Fibroblast of mammary gland (primary cell): ENCODE data around the gene SCAANT1.
A peak's percentile ranks its signal among the peaks of the same experiment; 100 is the strongest.

Experiments
- DNase-seq: peaks from one replicate; pipeline ENCODE4 v3.0.0-alpha.2; 2010; ENCODE audit warnings: low read depth
- H3K4me3 ChIP-seq: 2 replicates; pipeline ENCODE4 v1.5.1; 2011; ENCODE audit warnings: low read depth, mild to moderate bottlenecking, low read length, moderate library complexity; ENCODE audit not compliant: control insufficient read depth
- CTCF ChIP-seq: conservative IDR thresholded peaks from 2 replicates; pipeline ENCODE4 v1.5.1; 2011; ENCODE audit warnings: low read depth, low read length, inconsistent platforms; ENCODE audit not compliant: control insufficient read depth, insufficient read depth

The SCAANT1 gene

DNA sequence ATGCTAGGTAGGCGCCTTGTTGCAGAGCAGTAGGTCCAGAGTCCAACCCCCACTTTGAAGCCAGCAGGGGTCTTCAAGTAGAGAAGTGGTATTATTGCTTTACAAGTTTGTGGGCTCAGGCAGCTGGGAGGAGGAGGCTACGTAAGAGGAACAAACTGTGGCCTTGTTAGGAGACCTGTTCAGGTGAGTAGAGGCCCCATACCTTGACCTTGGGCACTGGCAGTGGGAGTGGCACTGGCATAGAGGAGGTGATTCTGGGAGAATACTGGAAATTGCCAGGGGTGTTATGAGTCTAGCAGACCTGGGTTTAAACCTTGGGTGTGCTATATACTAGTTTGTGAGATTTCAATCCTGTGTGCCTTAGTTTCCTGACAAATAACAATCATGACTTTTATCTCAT, 34.6 kb upstream of the SCAANT1 start:
- no peak overlapping the region for H3K4me3 ChIP-seq

DNA sequence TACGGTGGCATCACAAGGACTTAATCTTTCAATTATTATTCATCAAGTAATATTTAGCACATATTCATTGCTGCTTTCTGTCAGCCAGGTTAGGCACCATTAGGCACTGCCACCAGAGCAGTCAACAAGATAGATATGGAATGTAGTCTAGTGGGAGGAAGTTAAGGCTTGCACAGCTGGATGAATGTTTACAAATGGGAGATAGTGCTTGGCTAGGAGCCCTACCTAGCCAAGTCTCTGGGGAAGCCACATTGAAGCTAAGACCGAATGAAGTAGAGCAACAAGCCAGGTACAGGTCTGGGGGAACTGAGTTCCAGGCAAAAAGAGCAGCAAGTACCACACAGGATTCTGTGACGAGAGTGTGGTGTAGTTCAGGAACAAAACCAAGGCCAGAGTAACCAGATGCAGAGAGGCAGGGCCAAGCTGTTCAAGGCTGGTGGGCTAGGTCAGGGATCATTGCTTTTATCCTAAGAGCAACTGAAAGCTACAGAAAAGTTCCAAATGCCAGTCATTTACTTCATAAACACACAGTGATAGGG, 33.4 kb upstream of the SCAANT1 start:
- no peak for DNase-seq
- TF ChIP-seq CTCF: no peak
- H3K4me3 ChIP-seq: no peak overlapping the region

More for the DNA sequence above, 34.6 kb upstream of the SCAANT1 start:
- DNase-seq: no peak
- no peak for TF ChIP-seq CTCF

GRCh38 chr3:63943678-63944077, 31.5 kb upstream of the SCAANT1 start:
- TF ChIP-seq CTCF: no peak
- DNase-seq: no peak
- H3K4me3 ChIP-seq: no peak overlapping the region

- no peak for TF ChIP-seq CTCF
- no peak for DNase-seq
- no peak overlapping the region for H3K4me3 ChIP-seq
Measured at GRCh38 chr3:63942528-63942927, 30.3 kb upstream of the SCAANT1 start.

- H3K4me3 ChIP-seq: no peak overlapping the region
- DNase-seq: peak; percentile 62
- TF ChIP-seq CTCF: no peak
Measured at GRCh38 chr3:63940389-63940757, 28.2 kb upstream of the SCAANT1 start.

GRCh38 chr3:63937661-63938651, 25.8 kb upstream of the SCAANT1 start:
- DNase-seq: no peak

More at GRCh38 chr3:63937661-63938651, 25.8 kb upstream of the SCAANT1 start:
- no peak for TF ChIP-seq CTCF
- no peak overlapping the region for H3K4me3 ChIP-seq
